HG03565 (cell line): Measurements from ENCODE around the gene THSD1.

Experiments used
- ATAC-seq: cut with Tn5 transposase; IDR thresholded peaks from one replicate; pipeline ENCODE4 v1.9.1; 2021; ENCODE audit warnings: mild to moderate bottlenecking, moderate library complexity; ENCODE audit not compliant: unreplicated experiment

The THSD1 gene

GRCh38 chr13:52405767-52406494 lies at the start of gene THSD1:
Gene THSD1 (minus strand): TSS chr13:52406172. CDS start chr13:52402600, 3,572 bp downstream.
- ATAC-seq = no peak

GRCh38 chr13:52455677-52456041 lies 49.7 kb upstream of the THSD1 start:
- peak; percentile 16 for ATAC-seq

- ATAC-seq = peak; percentile 65
Measured at GRCh38 chr13:52454820-52455676, 49.1 kb upstream of the THSD1 start, which contains the start of gene CKAP2. Gene CKAP2 (plus strand): TSS chr13:52455478. CDS start chr13:52455557, 79 bp downstream.

- ATAC-seq = peak; percentile 18
Measured at GRCh38 chr13:52454459-52454819, 48.5 kb upstream of the THSD1 start.

GRCh38 chr13:52452470-52452869 lies 46.5 kb upstream of the THSD1 start:
- ATAC-seq = no peak

- no peak for ATAC-seq
Measured at GRCh38 chr13:52451135-52451804, 45.3 kb upstream of the THSD1 start.

GRCh38 chr13:52450793-52451116 lies 44.8 kb upstream of the THSD1 start:
- ATAC-seq = no peak

- peak; percentile 58 for ATAC-seq
Measured at GRCh38 chr13:52450012-52450792, 44.2 kb upstream of the THSD1 start, which contains the start of gene VPS36. Gene VPS36 (minus strand): TSS chr13:52450634. CDS start chr13:52450594, 40 bp downstream.

GRCh38 chr13:52449331-52450011 lies 43.5 kb upstream of the THSD1 start:
- ATAC-seq = no peak

GRCh38 chr13:52447815-52448552 lies 42.0 kb upstream of the THSD1 start:
- ATAC-seq = no peak

GRCh38 chr13:52447354-52447753 lies 41.4 kb upstream of the THSD1 start:
- ATAC-seq = no peak

GRCh38 chr13:52446265-52446664 lies 40.3 kb upstream of the THSD1 start:
- no peak for ATAC-seq

GRCh38 chr13:52432456-52432855 lies 26.5 kb upstream of the THSD1 start:
- no peak for ATAC-seq

GRCh38 chr13:52428295-52428694 lies 22.3 kb upstream of the THSD1 start:
- no peak for ATAC-seq

- ATAC-seq = no peak
Measured at GRCh38 chr13:52421216-52421615, 15.2 kb upstream of the THSD1 start.

- ATAC-seq = no peak
Measured at GRCh38 chr13:52419080-52419479, 13.1 kb upstream of the THSD1 start.

- no peak for ATAC-seq
Measured at GRCh38 chr13:52414963-52415362, 9.0 kb upstream of the THSD1 start.

- no peak for ATAC-seq
Measured at GRCh38 chr13:52414051-52414450, 8.1 kb upstream of the THSD1 start.

- no peak for ATAC-seq
Measured at GRCh38 chr13:52412128-52412527, 6.2 kb upstream of the THSD1 start.

- ATAC-seq = peak; percentile 61
Measured at GRCh38 chr13:52411629-52412028, 5.7 kb upstream of the THSD1 start.
